ENCODE results near the gene NDUFAF3.
A peak's percentile ranks its signal among the peaks of the same experiment; 100 is the strongest.

NDUFAF3 gene

DNA sequence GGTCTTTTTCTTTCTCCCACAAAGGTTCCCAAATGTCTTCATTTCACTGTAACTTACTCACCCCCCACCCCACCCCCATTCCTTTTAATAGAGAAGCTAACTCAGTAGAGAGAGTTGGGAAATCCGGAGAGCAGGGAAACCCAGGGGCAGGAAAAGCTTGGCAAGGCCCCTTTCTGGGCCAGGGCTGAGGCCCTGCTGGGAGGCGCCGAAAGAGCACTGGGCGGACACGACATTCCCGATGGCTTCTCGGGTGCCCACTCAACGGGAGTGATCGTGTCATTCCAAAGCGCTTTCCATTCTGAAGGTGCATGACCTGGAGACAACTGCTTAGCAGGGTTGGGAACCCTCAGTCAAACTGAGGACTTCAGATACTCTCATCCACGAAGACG lies 2.0 kb upstream of the NDUFAF3 start:
- intact Hi-C loops (cut with DNase I; ENCODE audit: low total_unique reads) = loop anchor here (5.0 kb wide), 1 partner anchor 33 kb away; no protein-coding TSS in a partner anchor

DNA sequence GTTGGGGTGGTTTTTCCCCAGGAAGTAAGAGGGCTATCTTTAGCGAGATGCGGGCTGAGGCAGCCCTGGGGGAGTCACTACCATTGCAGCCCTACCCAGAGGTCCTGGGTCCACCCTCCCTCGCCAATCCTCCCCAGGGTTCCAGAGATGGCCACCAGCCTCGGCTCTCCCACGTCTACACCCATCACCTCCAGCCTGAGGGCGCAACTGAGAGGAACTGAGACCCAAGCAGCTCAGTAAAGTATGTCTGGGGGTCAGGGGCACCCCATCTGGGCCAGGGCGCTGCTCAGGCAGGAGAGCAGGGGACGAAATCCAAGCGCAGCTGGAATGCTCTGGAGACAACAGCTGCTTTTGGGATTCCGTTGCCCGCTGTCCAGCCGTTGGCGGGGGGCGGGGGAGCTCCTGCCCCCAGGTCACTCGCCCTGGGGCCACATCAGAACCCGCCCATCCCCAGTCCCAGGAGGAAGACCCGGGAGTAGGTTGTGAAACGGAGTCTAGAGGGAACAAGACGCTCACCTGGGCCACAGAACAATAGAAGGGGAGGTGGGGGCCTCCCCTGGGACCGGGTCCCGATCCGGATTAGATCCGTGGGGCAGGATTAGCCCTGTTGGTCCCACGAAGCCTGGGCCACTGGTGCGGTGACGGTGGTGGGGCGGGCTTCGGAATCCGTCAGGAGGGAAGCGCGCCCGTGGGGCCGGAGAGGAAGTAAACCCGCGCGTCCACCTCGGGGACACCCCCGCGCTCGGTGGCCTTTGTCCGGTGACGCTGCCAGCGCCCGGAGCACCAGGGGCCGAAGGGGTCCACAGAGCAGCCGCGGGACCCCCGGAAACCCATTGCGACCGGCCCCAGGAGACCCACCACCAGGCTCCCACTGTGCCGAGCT lies 1.4 kb upstream of the NDUFAF3 start:
- H3K4me1 ChIP-seq = peaks cover 0 to 54% (median 43%) of the 10 kb centered on the region in 4 donors
- DNase-seq = peak; percentile 48 to 82
- intact Hi-C loops (cut with DNase I; ENCODE audit: low total_unique reads) = loop anchor here (5.0 kb wide), 1 partner anchor 33 kb away; no protein-coding TSS in a partner anchor
- H3K36me3 ChIP-seq = peaks cover 29 to 46% (median 35%) of the 10 kb centered on the region in 3 donors
- TF ChIP-seq, protein P1, sequence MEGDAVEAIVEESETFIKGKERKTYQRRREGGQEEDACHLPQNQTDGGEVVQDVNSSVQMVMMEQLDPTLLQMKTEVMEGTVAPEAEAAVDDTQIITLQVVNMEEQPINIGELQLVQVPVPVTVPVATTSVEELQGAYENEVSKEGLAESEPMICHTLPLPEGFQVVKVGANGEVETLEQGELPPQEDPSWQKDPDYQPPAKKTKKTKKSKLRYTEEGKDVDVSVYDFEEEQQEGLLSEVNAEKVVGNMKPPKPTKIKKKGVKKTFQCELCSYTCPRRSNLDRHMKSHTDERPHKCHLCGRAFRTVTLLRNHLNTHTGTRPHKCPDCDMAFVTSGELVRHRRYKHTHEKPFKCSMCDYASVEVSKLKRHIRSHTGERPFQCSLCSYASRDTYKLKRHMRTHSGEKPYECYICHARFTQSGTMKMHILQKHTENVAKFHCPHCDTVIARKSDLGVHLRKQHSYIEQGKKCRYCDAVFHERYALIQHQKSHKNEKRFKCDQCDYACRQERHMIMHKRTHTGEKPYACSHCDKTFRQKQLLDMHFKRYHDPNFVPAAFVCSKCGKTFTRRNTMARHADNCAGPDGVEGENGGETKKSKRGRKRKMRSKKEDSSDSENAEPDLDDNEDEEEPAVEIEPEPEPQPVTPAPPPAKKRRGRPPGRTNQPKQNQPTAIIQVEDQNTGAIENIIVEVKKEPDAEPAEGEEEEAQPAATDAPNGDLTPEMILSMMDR (IDR thresholded peaks at IDR 0.05) = no peak
- H3K27ac ChIP-seq = peak overlapping the region; percentile 97 to 98
- H3K9me3 ChIP-seq = no peaks in the 10 kb centered on the region
- peak overlapping the region; percentile 72 to 97 for H3K4me3 ChIP-seq
- H3K27me3 ChIP-seq = no peaks in the 10 kb centered on the region

More for the DNA sequence above, 2.0 kb upstream of the NDUFAF3 start:
- H3K9me3 ChIP-seq = no peaks in the 10 kb centered on the region
- peak overlapping the region; percentile 97 to 98 for H3K27ac ChIP-seq
- TF ChIP-seq, protein P1 (IDR thresholded peaks at IDR 0.05) = no peak
- DNase-seq = no peak
- peaks cover 0 to 51% (median 43%) of the 10 kb centered on the region in 4 donors for H3K4me1 ChIP-seq
- H3K36me3 ChIP-seq = peaks cover 29 to 46% (median 35%) of the 10 kb centered on the region in 3 donors
- peak overlapping the region; percentile 72 to 97 for H3K4me3 ChIP-seq
- H3K27me3 ChIP-seq = no peaks in the 10 kb centered on the region

DNA sequence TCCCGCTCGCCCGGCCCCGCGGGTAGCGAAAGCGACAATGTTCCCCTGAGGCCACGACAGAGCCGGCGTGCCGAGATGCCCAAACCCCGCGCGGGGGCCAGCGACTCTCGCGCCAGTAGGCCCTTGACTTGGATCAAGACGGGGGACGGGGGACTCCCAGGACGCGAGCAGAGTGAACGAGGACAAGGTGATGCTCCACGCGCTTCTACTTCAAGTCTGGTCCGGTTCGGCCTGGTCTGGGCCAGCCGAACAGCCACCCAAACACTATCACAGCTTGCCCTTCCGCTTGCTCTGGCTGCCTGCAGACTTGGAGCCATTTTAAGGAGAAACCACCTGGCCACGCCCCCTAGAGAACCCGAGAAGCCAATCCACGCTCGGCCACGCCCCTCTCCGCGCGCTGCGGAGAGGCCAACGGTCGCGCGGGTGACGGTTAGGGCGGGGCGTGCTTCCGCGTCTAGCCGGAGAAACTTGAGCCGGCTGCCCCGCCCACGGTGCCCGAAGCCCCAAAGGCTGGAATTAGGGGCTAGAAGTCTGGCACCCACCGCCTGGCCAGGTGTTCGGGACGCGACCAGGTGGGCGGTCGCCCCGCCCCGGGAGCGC lies 608 bp upstream of the NDUFAF3 start:
- intact Hi-C loops (cut with DNase I; ENCODE audit: low total_unique reads) = loop anchor here (5.0 kb wide), 1 partner anchor 34 kb away; no protein-coding TSS in a partner anchor
- no peaks in the 10 kb centered on the region for H3K27me3 ChIP-seq

DNA sequence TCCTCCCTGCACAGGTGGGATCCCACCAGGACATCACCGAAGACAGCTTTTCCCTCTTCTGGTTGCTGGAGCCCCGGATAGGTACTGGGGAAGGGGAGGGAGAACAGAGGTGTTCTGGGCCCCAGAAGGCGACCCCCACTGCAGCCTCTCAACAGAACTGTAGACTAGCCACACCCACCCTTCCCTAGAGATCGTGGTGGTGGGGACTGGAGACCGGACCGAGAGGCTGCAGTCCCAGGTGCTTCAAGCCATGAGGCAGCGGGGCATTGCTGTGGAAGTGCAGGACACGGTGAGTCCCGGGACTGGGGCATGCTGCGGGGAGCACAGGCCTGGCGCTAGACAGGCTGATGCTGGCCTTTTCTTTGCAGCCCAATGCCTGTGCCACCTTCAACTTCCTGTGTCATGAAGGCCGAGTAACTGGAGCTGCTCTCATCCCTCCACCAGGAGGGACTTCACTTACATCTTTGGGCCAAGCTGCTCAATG lies 809 bp downstream of the NDUFAF3 start:
- no peak for DNase-seq
- Histone ChIP-seq H3K27ac (peak overlapping the region; percentile 97 to 98), H3K9me3 (no peaks in the 10 kb centered on the region), H3K4me1 (peaks cover 0 to 41% (median 33%) of the 10 kb centered on the region in 4 donors), H3K4me3 (peak overlapping the region; percentile 72 to 97), H3K27me3 (no peaks in the 10 kb centered on the region), H3K36me3 (peaks cover 24 to 50% (median 32%) of the 10 kb centered on the region in 3 donors)
- intact Hi-C loops (cut with DNase I; ENCODE audit: low total_unique reads) = loop anchor here (5.0 kb wide), 1 partner anchor 35 kb away; no protein-coding TSS in a partner anchor
- TF ChIP-seq, protein P1 (IDR thresholded peaks at IDR 0.05) = no peak

More for the DNA sequence above, 608 bp upstream of the NDUFAF3 start:
- H3K4me3 ChIP-seq = peak overlapping the region; percentile 72 to 97
- DNase-seq = peak; percentile 100
- peaks cover 0 to 54% (median 43%) of the 10 kb centered on the region in 4 donors for H3K4me1 ChIP-seq
- TF ChIP-seq, protein P1 (IDR thresholded peaks at IDR 0.05) = no peak
- peak overlapping the region; percentile 97 to 98 for H3K27ac ChIP-seq
- no peaks in the 10 kb centered on the region for H3K9me3 ChIP-seq
- peaks cover 24 to 46% (median 33%) of the 10 kb centered on the region in 3 donors for H3K36me3 ChIP-seq

DNA sequence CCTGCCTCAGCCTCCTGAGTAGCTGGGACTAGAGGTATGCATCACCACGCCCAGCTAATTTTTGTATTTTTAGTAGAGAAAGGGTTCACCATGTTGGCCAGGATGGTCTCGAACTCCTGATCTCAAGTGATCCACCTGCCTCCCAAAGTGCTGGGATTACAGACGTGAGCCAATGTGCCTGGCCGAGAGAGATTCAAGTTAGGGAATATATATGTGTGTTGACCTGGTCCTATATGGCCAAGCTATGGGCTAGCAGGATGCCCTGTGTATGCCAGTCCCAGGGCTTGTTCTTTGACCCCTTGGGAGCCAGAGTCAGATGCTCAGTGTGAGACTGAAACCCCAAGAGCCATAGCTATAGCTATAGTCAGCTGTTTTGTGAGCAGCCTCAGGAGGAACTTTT lies 1.9 kb downstream of the NDUFAF3 start:
- Histone ChIP-seq H3K4me1 (peaks cover 0 to 46% (median 39%) of the 10 kb centered on the region in 4 donors), H3K27ac (no peak overlapping the region), H3K9me3 (no peaks in the 10 kb centered on the region), H3K36me3 (peaks cover 24 to 50% (median 32%) of the 10 kb centered on the region in 3 donors), H3K4me3 (no peak overlapping the region), H3K27me3 (no peaks in the 10 kb centered on the region)
- intact Hi-C loops (cut with DNase I; ENCODE audit: low total_unique reads) = loop anchor here (5.0 kb wide), 1 partner anchor 36 kb away; no protein-coding TSS in a partner anchor
- DNase-seq = no peak
- TF ChIP-seq, protein P1 (IDR thresholded peaks at IDR 0.05) = no peak
